HepG2 (cell line): ENCODE results near the gene JMJD8. TPM values are rescaled to one million over a fixed set of nuclear protein-coding genes. Genes with fewer than 3 reads are reported as not detected.

ENCODE experiments used
- AHR ChIP-seq: IDR thresholded peaks from 2 replicates; pipeline ENCODE4 v1.6.1; 2018; ENCODE audit warnings: missing genetic modification reagents, missing compliant biosample characterization
- ATF7-NPFF ChIP-seq: sonication (generic); formaldehyde crosslinking; IDR thresholded peaks from 2 replicates; pipeline ENCODE4 v1.8.1; 2023; ENCODE audit warnings: mild to moderate bottlenecking, low read depth, missing genetic modification reagents, moderate library complexity
- BCL3 ChIP-seq: sonication (generic); formaldehyde crosslinking; IDR thresholded peaks from 2 replicates; pipeline ENCODE4 v1.5.1; 2020; ENCODE audit warnings: mild to moderate bottlenecking, missing genetic modification reagents, moderate library complexity
- FOXA3 ChIP-seq: IDR thresholded peaks from 2 replicates; pipeline ENCODE4 v1.6.1; 2016; ENCODE audit warnings: missing genetic modification reagents, missing compliant biosample characterization
- FOXO4 ChIP-seq: sonication (generic); formaldehyde crosslinking; conservative IDR thresholded peaks from 2 replicates; pipeline ENCODE4 v1.8.1; 2023; ENCODE audit warnings: missing genetic modification reagents
- HMGA1 ChIP-seq: sonication (generic); formaldehyde crosslinking; conservative IDR thresholded peaks from 2 replicates; pipeline ENCODE4 v1.4.0; 2020; ENCODE audit warnings: missing genetic modification reagents
- MAF1 ChIP-seq: sonication (generic); formaldehyde crosslinking; IDR thresholded peaks from 2 replicates; pipeline ENCODE4 v1.5.0; 2020; ENCODE audit warnings: missing genetic modification reagents, borderline replicate concordance
- NCOA2 ChIP-seq: sonication (generic); formaldehyde crosslinking; IDR thresholded peaks from 2 replicates; pipeline ENCODE4 v1.8.0; 2022; ENCODE audit warnings: inconsistent platforms
- NFIB ChIP-seq: sonication (generic); formaldehyde crosslinking; IDR thresholded peaks from 2 replicates; pipeline ENCODE4 v1.9.0; 2021; ENCODE audit warnings: missing genetic modification reagents, mild to moderate bottlenecking, borderline replicate concordance
- SATB2 ChIP-seq: sonication (generic); formaldehyde crosslinking; IDR thresholded peaks from 2 replicates; pipeline ENCODE4 v1.5.0; 2020; ENCODE audit warnings: missing genetic modification reagents
- WIZ ChIP-seq: sonication (generic); formaldehyde crosslinking; IDR thresholded peaks from 2 replicates; pipeline ENCODE4 v1.5.1; 2020; ENCODE audit warnings: mild to moderate bottlenecking, missing genetic modification reagents
- ZFP1 ChIP-seq: IDR thresholded peaks from 2 replicates; pipeline ENCODE4 v1.6.1; 2016
- ZNF24 ChIP-seq: fragments of 450-650 bp; IDR thresholded peaks from 2 replicates; pipeline ENCODE4 v1.6.1; 2017; ENCODE audit warnings: antibody characterized with exemption, mild to moderate bottlenecking
- ZNF766 ChIP-seq: sonication (generic); formaldehyde crosslinking; IDR thresholded peaks from 2 replicates; pipeline ENCODE4 v1.5.0; 2020; ENCODE audit warnings: missing genetic modification reagents, borderline replicate concordance
- polyA plus RNA-seq, 8 experiments: library from polyadenylated mRNA; depleted of rRNA in 3 of 8; stranded (reverse) in 7 of 8; unstranded in 1 of 8; fragments of >200 nt; fragmentation: Illumina TruSeq in 4 of 8; extraction: Trizol in 4 of 8; gene quantifications; 2 replicates each; pipeline versions ENCODE4 v1.2.1 to v1.2.3, GENCODE V29; 2011 to 2016; ENCODE audit warnings: low read depth in 4 of 8, missing spikeins in 1 of 8, mixed read lengths in 1 of 8; ENCODE audit not compliant: insufficient read depth in 1 of 8
- total RNA-seq, 5 experiments: library from RNA; depleted of rRNA; stranded (reverse); fragments of >200 nt; fragmentation: Illumina TruSeq; extraction: Trizol; gene quantifications; 2 replicates each; pipeline ENCODE4 v1.2.3, GENCODE V29; 2016; ENCODE audit warnings: low read depth in 1 of 5
- TF ChIP-seq, protein P1 (sequence below): sonication (generic); formaldehyde crosslinking; IDR thresholded peaks from 2 replicates; pipeline ENCODE4 v1.8.1; 2023; ENCODE audit warnings: missing genetic modification reagents, inconsistent platforms, borderline replicate concordance
- TF ChIP-seq, protein P2 (sequence below): sonication (generic); formaldehyde crosslinking; IDR thresholded peaks from 2 replicates; pipeline ENCODE4 v1.9.0; 2022; ENCODE audit warnings: missing genetic modification reagents, mild to moderate bottlenecking, borderline replicate concordance
- TF ChIP-seq, protein P3 (sequence below): sonication (generic); formaldehyde crosslinking; conservative IDR thresholded peaks from 2 replicates; pipeline ENCODE4 v1.4.0; 2020; ENCODE audit warnings: missing genetic modification reagents
- TF ChIP-seq, protein P4 (sequence below): IDR thresholded peaks from 2 replicates; pipeline ENCODE4 v1.6.1; 2018; ENCODE audit warnings: missing genetic modification reagents, mild to moderate bottlenecking, missing compliant biosample characterization
- TF ChIP-seq, protein P5 (sequence below): IDR thresholded peaks from 2 replicates; pipeline ENCODE4 v1.6.1; 2016; ENCODE audit warnings: missing biosample characterization, missing genetic modification reagents, low read depth

JMJD8 gene
- total and polyA plus RNA-seq, 2 of the 13 experiments (the other 11 are each of a cell fraction or from before 2014, with no cell fraction given): 2.6 to 11.8 TPM

- TF ChIP-seq ZNF766 (CRISPR knock-in tag) (peak; percentile 73; the same call in 1 of the 2 replicates), SATB2 (CRISPR knock-in tag) (peak; percentile 80; the same call in 1 of the 2 replicates), ATF7-NPFF (peak; percentile 84; the same call in 1 of the 2 replicates), ZNF24 (no peak), HMGA1 (no peak), FOXO4 (0 out of 2 replicates have a peak, but pooled peaks have one; percentile 89), WIZ (CRISPR knock-in tag) (no peak), MAF1 (CRISPR knock-in tag) (no peak), NFIB (CRISPR knock-in tag) (no peak), ZFP1 (CRISPR knock-in tag) (no peak), FOXA3 (CRISPR knock-in tag) (no peak), BCL3 (CRISPR knock-in tag) (peak; percentile 89), AHR (no peak), NCOA2 (CRISPR knock-in tag) (no peak)
- TF ChIP-seq, protein P1, sequence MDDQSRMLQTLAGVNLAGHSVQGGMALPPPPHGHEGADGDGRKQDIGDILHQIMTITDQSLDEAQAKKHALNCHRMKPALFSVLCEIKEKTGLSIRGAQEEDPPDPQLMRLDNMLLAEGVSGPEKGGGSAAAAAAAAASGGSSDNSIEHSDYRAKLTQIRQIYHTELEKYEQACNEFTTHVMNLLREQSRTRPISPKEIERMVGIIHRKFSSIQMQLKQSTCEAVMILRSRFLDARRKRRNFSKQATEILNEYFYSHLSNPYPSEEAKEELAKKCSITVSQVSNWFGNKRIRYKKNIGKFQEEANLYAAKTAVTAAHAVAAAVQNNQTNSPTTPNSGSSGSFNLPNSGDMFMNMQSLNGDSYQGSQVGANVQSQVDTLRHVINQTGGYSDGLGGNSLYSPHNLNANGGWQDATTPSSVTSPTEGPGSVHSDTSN (CRISPR knock-in tag): peak; percentile 83; the same call in 1 of the 2 replicates
- TF ChIP-seq, protein P2, sequence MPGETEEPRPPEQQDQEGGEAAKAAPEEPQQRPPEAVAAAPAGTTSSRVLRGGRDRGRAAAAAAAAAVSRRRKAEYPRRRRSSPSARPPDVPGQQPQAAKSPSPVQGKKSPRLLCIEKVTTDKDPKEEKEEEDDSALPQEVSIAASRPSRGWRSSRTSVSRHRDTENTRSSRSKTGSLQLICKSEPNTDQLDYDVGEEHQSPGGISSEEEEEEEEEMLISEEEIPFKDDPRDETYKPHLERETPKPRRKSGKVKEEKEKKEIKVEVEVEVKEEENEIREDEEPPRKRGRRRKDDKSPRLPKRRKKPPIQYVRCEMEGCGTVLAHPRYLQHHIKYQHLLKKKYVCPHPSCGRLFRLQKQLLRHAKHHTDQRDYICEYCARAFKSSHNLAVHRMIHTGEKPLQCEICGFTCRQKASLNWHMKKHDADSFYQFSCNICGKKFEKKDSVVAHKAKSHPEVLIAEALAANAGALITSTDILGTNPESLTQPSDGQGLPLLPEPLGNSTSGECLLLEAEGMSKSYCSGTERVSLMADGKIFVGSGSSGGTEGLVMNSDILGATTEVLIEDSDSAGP (CRISPR knock-in tag): no peak
- TF ChIP-seq, protein P3, sequence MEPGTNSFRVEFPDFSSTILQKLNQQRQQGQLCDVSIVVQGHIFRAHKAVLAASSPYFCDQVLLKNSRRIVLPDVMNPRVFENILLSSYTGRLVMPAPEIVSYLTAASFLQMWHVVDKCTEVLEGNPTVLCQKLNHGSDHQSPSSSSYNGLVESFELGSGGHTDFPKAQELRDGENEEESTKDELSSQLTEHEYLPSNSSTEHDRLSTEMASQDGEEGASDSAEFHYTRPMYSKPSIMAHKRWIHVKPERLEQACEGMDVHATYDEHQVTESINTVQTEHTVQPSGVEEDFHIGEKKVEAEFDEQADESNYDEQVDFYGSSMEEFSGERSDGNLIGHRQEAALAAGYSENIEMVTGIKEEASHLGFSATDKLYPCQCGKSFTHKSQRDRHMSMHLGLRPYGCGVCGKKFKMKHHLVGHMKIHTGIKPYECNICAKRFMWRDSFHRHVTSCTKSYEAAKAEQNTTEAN (CRISPR knock-in tag): peak; percentile 89
- TF ChIP-seq, protein P4, sequence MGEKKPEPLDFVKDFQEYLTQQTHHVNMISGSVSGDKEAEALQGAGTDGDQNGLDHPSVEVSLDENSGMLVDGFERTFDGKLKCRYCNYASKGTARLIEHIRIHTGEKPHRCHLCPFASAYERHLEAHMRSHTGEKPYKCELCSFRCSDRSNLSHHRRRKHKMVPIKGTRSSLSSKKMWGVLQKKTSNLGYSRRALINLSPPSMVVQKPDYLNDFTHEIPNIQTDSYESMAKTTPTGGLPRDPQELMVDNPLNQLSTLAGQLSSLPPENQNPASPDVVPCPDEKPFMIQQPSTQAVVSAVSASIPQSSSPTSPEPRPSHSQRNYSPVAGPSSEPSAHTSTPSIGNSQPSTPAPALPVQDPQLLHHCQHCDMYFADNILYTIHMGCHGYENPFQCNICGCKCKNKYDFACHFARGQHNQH (CRISPR knock-in tag): no peak
- TF ChIP-seq, protein P5, sequence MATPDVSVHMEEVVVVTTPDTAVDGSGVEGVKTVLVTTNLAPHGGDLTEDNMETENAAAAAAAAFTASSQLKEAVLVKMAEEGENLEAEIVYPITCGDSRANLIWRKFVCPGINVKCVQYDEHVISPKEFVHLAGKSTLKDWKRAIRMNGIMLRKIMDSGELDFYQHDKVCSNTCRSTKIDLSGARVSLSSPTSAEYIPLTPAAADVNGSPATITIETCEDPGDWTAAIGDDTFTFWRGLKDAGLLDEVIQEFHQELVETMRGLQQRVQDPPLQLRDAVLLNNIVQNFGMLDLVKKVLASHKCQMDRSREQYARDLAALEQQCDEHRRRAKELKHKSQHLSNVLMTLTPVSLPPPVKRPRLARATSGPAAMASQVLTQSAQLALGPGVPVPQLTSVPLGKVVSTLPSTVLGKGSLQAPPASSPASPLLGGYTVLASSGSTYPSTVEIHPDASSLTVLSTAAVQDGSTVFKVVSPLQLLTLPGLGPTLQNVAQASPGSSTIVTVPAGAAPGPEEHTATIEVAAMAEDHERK: no peak
Measured at GRCh38 chr16:700684-701584, 16.8 kb upstream of the JMJD8 start (continued).
